BJ (cell line): ENCODE measurements around the gene DDX41. TPM values are rescaled to one million over a fixed set of nuclear protein-coding genes. Genes with fewer than 3 reads are reported as not detected.

Experiments
- CTCF ChIA-PET: fragments of 350-600 bp; formaldehyde crosslinking; extraction: SDS; loops from one replicate; lab custom pipeline; 2021; ENCODE audit warnings: antibody characterized with exemption, inconsistent platforms; lab: Yijun Ruan, JAX
- POLR2A ChIA-PET: fragments of 300-600 bp; sonication (Branson Sonifier 250); formaldehyde crosslinking; extraction: SDS; loops from one replicate; lab custom pipeline; 2021; ENCODE audit warnings: antibody characterized with exemption; lab: Charles Lee
- DNase-seq: peaks from one replicate; pipeline ENCODE4 v3.0.0-alpha.2; 2011; ENCODE audit warnings: low read depth
- H3K27me3 ChIP-seq: 2 replicates; pipeline ENCODE4 v1.6.0; 2011; ENCODE audit warnings: low read length; ENCODE audit not compliant: control insufficient read depth, insufficient read depth
- H3K36me3 ChIP-seq: 2 replicates; pipeline ENCODE4 v1.5.1; 2011; ENCODE audit warnings: low read length; ENCODE audit not compliant: control insufficient read depth, insufficient read depth
- H3K4me3 ChIP-seq: 2 replicates; pipeline ENCODE4 v1.5.1; 2011; ENCODE audit warnings: low read depth, mild to moderate bottlenecking, control low read depth, low read length
- polyA plus RNA-seq: library from polyadenylated mRNA; depleted of rRNA; stranded (reverse); fragments of >200 nt; gene quantifications from 2 replicates; pipeline ENCODE4 v1.2.3, GENCODE V29; 2011
- TF ChIP-seq, protein P1 (sequence below): IDR thresholded peaks from 2 replicates; pipeline ENCODE4 v1.5.1; 2011; ENCODE audit warnings: low read depth, mild to moderate bottlenecking, control low read depth, inconsistent platforms, low read length, moderate library complexity; ENCODE audit not compliant: insufficient read depth

The DDX41 gene
- polyA plus RNA-seq, 1 experiment = 144 TPM

DNA sequence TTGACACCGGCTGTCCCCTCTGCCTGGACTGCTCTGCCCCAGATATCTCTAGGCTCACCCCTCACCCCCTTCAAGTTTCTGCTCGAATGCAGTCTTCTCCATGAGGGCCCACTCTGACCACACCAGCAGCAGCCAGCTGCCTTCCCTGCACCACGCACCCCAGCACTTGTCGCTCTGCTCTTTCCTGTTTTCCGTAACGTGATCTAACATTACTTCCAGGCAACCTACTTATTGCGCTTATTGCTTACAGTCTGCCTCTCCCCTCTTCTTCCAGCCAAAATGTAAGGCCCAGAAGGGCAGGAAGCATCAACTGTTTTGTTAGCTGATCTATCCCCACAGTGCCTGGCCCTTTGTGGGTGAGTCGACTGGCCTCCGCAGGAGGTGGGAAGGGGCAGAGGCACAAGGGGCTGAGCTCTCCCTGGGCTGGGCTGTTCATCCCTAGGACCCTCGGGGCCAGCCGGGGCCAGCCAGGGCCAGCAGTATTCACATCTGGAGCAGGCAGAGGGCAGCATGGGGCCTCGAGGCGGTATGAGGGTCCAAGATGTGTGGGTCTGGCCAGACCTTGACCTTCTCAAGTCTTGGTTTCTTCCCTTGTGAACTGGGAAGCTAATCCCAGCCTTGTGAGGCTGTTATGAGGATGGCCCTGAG is 31.7 kb downstream of the DDX41 start:
- DNase-seq = no peak
- Histone ChIP-seq H3K36me3 (peaks cover 69% of the 10 kb centered on the region), H3K4me3 (no peak overlapping the region), H3K27me3 (no peaks in the 10 kb centered on the region)
- ChIA-PET CTCF (interaction anchor here (1.6 to 4.0 kb wide), 3 partner anchors 10 to 17 kb away, joined by 4 to 21 read pairs (median 7); no protein-coding TSS in a partner anchor), POLR2A (no interaction called here)
- TF ChIP-seq, protein P1, sequence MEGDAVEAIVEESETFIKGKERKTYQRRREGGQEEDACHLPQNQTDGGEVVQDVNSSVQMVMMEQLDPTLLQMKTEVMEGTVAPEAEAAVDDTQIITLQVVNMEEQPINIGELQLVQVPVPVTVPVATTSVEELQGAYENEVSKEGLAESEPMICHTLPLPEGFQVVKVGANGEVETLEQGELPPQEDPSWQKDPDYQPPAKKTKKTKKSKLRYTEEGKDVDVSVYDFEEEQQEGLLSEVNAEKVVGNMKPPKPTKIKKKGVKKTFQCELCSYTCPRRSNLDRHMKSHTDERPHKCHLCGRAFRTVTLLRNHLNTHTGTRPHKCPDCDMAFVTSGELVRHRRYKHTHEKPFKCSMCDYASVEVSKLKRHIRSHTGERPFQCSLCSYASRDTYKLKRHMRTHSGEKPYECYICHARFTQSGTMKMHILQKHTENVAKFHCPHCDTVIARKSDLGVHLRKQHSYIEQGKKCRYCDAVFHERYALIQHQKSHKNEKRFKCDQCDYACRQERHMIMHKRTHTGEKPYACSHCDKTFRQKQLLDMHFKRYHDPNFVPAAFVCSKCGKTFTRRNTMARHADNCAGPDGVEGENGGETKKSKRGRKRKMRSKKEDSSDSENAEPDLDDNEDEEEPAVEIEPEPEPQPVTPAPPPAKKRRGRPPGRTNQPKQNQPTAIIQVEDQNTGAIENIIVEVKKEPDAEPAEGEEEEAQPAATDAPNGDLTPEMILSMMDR = no peak

DNA sequence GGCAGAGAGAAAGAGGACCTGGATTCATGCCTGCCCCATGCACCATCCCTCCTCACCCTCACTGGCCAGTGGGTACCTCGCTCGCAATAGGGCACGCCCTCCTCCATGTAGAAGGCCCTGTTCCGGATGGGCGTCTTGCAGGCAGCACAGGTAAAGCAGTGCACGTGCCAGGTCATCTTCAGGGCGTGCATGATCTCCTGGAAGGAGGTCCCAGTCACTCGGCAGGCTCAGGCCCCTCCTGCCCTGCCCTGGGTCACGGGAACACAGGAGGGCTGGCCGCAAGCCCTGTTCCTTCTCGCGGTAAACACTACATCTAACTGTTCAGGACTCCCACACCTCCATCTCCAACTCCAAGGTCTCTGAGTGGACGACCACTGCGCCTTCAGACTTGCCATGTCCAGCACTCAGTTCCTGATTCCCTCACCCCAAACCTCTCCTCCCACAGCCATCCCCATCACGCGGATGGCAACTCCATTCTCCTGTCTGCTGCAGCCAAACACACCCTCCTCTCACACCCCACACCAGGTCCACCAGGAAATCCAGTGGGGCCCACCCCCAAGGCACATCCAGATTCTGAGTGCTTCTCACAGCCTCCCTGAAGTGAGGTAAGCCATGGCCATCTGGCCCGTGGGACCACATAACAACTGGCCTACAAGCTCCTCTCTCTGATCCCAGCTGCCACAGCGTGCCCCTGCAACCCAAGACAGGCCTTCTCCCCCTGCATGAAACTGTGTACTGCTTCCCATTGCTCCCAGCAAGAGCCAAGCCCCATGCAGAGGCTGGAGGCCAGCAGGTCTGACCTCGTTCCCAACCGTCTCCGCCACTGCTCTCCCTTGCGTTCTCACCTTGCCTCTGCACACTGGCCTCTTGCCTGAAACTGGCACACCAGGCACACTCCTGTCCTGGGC is 32.5 kb downstream of the DDX41 start:
- no peaks in the 10 kb centered on the region for H3K27me3 ChIP-seq
- ChIA-PET POLR2A (interaction anchor here (0.6 kb wide), 1 partner anchor 23 kb away, joined by 3 read pairs; no protein-coding TSS in a partner anchor), CTCF (interaction anchor here (1.6 to 4.0 kb wide), 2 partner anchors 11 to 17 kb away, joined by 4 to 21 read pairs; no protein-coding TSS in a partner anchor)
- H3K36me3 ChIP-seq = peaks cover 61% of the 10 kb centered on the region
- DNase-seq = no peak
- H3K4me3 ChIP-seq = no peak overlapping the region
- TF ChIP-seq, protein P1 = no peak

DNA sequence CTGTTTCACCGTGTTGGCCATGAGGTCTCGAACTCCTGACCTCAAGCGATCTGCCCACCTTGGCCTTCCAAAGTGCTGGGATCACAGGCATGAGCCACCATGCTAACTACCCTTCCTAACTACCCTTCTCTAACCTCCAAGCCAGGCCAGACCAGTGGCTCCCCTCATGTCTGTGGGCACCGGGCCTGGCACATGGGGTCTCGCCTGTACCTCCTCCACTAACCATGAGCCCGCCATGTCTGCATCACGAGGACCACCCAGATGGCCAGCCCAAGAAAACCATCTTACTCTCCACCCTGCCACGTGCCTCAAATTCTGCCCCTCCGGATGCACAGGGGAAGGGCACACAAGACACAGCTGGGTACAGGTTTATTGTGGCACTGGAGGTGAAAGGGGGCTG is 33.7 kb downstream of the DDX41 start:
- DNase-seq = no peak
- H3K36me3 ChIP-seq = peaks cover 50% of the 10 kb centered on the region
- H3K4me3 ChIP-seq = no peak overlapping the region
- POLR2A ChIA-PET = no interaction called here
- H3K27me3 ChIP-seq = no peaks in the 10 kb centered on the region
- CTCF ChIA-PET = interaction anchor here (0.7 to 8.3 kb wide), 3 partner anchors 11 to 92 kb away, joined by 3 to 85 read pairs (median 4); partner anchors contain the start of gene PDLIM7
- TF ChIP-seq, protein P1 = no peak

DNA sequence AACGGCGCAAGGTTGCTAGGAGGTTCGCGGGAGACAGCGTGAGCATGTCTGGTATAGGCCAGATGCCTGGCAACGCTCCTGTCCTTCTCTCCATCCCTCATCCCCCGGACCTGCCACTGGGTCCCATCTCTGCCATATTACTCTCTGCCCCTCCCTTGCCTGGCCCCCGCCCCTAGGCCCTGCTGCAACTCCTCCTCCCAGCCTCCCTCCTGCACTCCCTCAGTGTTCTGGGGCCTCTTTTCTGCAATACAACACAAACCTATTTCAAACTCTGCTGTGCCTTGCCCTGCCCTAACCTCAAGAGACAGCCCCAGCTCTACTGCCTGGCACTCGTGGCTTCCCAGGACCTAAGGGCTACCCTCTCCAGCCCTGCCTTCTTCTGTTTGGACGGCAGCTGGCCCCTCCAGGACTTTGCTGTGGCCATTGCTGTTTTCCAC is 34.4 kb downstream of the DDX41 start:
- Histone ChIP-seq H3K4me3 (no peak overlapping the region), H3K36me3 (peaks cover 44% of the 10 kb centered on the region), H3K27me3 (no peaks in the 10 kb centered on the region)
- ChIA-PET CTCF (interaction anchor here (0.7 to 8.3 kb wide), 4 partner anchors 12 to 92 kb away, joined by 3 to 85 read pairs (median 4); partner anchors contain the start of gene PDLIM7), POLR2A (interaction anchor here (1.4 kb wide), 2 partner anchors 11 to 13 kb away, joined by 4 to 8 read pairs; no protein-coding TSS in a partner anchor)
- DNase-seq = no peak
- TF ChIP-seq, protein P1 = no peak
